Smooth muscle cell (in vitro differentiated cells): ENCODE results near the gene GLTPD2. TPM values are rescaled to one million over a fixed set of nuclear protein-coding genes. Genes with fewer than 3 reads are reported as not detected.
A peak's percentile ranks its signal among the peaks of the same experiment; 100 is the strongest.

ENCODE experiments used
- DNase-seq: peaks from one replicate; lab custom pipeline; 2025; ENCODE audit not compliant: unreplicated experiment; lab: John Stamatoyannopoulos, UW
- H2AFZ ChIP-seq: fragments of 200-600 bp; sonication (generic); 2 replicates; pipeline ENCODE4 v1.6.0; 2016; ENCODE audit warnings: antibody characterized with exemption, low read depth, mild to moderate bottlenecking
- H3F3A ChIP-seq: fragments of 200-600 bp; sonication (generic); 2 replicates; pipeline ENCODE4 v1.6.0; 2017; ENCODE audit warnings: antibody characterized with exemption, low read depth
- H3K27ac ChIP-seq: fragments of 200-600 bp; sonication (generic); 2 replicates; pipeline ENCODE4 v1.5.1; 2016; ENCODE audit warnings: low read depth, mild to moderate bottlenecking
- H3K27me3 ChIP-seq: fragments of 200-600 bp; sonication (generic); 2 replicates; pipeline ENCODE4 v1.6.1; 2016; ENCODE audit warnings: low read depth, mild to moderate bottlenecking
- H3K36me3 ChIP-seq: fragments of 200-600 bp; sonication (generic); 2 replicates; pipeline ENCODE4 v1.5.1; 2016; ENCODE audit warnings: low read depth
- H3K4me1 ChIP-seq: fragments of 200-600 bp; sonication (generic); 2 replicates; pipeline ENCODE4 v1.5.1; 2016; ENCODE audit warnings: low read depth
- H3K4me2 ChIP-seq: fragments of 200-600 bp; sonication (generic); 2 replicates; pipeline ENCODE4 v1.6.0; 2016; ENCODE audit warnings: mild to moderate bottlenecking
- H3K4me3 ChIP-seq: fragments of 200-600 bp; sonication (generic); 2 replicates; pipeline ENCODE4 v1.5.1; 2016; ENCODE audit warnings: mild to moderate bottlenecking
- H3K79me2 ChIP-seq: fragments of 200-600 bp; sonication (generic); 2 replicates; pipeline ENCODE4 v1.6.0; 2016; ENCODE audit warnings: low read depth, mild to moderate bottlenecking
- H3K9ac ChIP-seq: fragments of 200-600 bp; sonication (generic); 2 replicates; pipeline ENCODE4 v1.6.0; 2016; ENCODE audit warnings: low read depth
- H3K9me3 ChIP-seq: fragments of 200-600 bp; sonication (generic); replicated peaks from 2 replicates; pipeline ENCODE4 v1.5.1; 2016; ENCODE audit warnings: low read depth
- H4K20me1 ChIP-seq: fragments of 200-600 bp; sonication (generic); 2 replicates; pipeline ENCODE4 v1.6.0; 2016; ENCODE audit warnings: low read depth
- CTCF ChIP-seq: fragments of 200-600 bp; sonication (generic); IDR thresholded peaks from 2 replicates; pipeline ENCODE4 v1.5.1; 2017; ENCODE audit warnings: borderline replicate concordance, mild to moderate bottlenecking, antibody characterized with exemption; ENCODE audit not compliant: insufficient read depth, poor library complexity, severe bottlenecking
- WGBS: methylation state at CpG from one replicate; pipeline ENCODE4 v1.1.7; 2016; ENCODE audit warnings: low lambda C conversion rate; 5-methylcytosine and 5-hydroxymethylcytosine counted together
- polyA plus RNA-seq: library from polyadenylated mRNA; unstranded; fragments of >200 nt; fragmentation: Nextera tagmentation; extraction: Ambion mirVana; gene quantifications from 2 replicates; pipeline ENCODE4 v1.2.1, GENCODE V29; 2016
- total RNA-seq: library from RNA; depleted of rRNA; stranded (reverse); fragments of >200 nt; gene quantifications from 2 replicates; pipeline ENCODE4 v1.2.3, GENCODE V29; 2014

The GLTPD2 gene
- total and polyA plus RNA-seq, 2 experiments from 2014 or later = 0.89 TPM; not detected in 1

DNA sequence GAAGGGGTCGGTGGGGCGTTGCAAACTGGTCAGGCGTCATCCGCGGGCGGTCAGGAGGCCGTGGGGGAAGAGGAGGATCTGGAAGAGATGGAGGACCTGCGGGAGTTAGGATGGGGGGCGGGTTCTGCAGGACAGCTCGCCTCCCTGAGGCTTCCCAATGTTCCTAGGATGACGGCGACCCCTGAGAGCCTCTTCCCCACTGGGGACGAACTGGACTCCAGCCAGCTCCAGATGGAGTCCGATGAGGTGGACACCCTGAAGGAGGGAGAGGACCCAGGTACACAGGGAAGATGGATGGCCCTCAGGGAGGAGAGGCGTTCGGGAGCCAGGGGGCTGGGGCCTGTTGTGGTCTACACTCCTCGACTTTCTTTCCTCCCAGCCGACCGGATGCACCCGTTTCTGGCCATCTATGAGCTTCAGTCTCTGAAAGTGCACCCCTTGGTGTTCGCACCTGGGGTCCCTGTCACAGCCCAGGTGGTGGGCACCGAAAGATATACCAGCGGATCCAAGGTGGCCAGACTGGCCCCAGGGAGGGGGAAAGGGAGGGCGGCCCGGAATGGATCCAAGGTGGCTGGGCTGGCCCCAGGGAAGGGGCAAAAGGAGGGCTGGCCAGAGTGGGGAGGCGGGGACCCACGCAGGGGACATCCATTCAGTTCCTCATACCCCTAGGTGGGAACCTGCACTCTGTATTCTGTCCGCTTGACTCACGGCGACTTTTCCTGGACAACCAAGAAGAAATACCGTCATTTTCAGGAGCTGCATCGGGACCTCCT lies 19.0 kb downstream of the GLTPD2 start:
- DNase-seq = no peak
- H3F3A ChIP-seq = no peaks in the 10 kb centered on the region
- peaks cover 10% of the 10 kb centered on the region for H3K4me1 ChIP-seq
- 53% methylated on average over 25 of the region's 32 CpGs for WGBS
- peak overlapping the region; percentile 92 for H3K4me3 ChIP-seq
- no peaks in the 10 kb centered on the region for H3K27me3 ChIP-seq
- H4K20me1 ChIP-seq = no peaks in the 10 kb centered on the region
- peak overlapping the region; percentile 85 for H2AFZ ChIP-seq
- no peaks in the 10 kb centered on the region for H3K79me2 ChIP-seq
- H3K36me3 ChIP-seq = no peaks in the 10 kb centered on the region
- H3K27ac ChIP-seq = no peak overlapping the region
- H3K9ac ChIP-seq = peak overlapping the region; percentile 89
- H3K9me3 ChIP-seq = no peaks in the 10 kb centered on the region
- peak overlapping the region; percentile 86 for H3K4me2 ChIP-seq
- TF ChIP-seq CTCF = no peak

GRCh38 chr17:4808378-4808767 lies 19.6 kb downstream of the GLTPD2 start:
- Histone ChIP-seq H3K4me2 (no peak overlapping the region), H3K27me3 (no peaks in the 10 kb centered on the region)

GRCh38 chr17:4810696-4811290 lies 22.0 kb downstream of the GLTPD2 start:
- 98% methylated on average over 13 of the region's 13 CpGs for WGBS
- H3K4me2 ChIP-seq = no peak overlapping the region
- TF ChIP-seq CTCF = no peak
- DNase-seq = no peak
- H3K4me1 ChIP-seq = peaks cover 10% of the 10 kb centered on the region
- H3K36me3 ChIP-seq = no peaks in the 10 kb centered on the region
- H3K79me2 ChIP-seq = no peaks in the 10 kb centered on the region
- H2AFZ ChIP-seq = no peak overlapping the region
- H3K9me3 ChIP-seq = no peaks in the 10 kb centered on the region
- no peak overlapping the region for H3K9ac ChIP-seq
- no peaks in the 10 kb centered on the region for H4K20me1 ChIP-seq
- no peaks in the 10 kb centered on the region for H3F3A ChIP-seq
- no peak overlapping the region for H3K4me3 ChIP-seq
- H3K27ac ChIP-seq = no peak overlapping the region
- H3K27me3 ChIP-seq = no peaks in the 10 kb centered on the region

More at GRCh38 chr17:4808378-4808767, 19.6 kb downstream of the GLTPD2 start:
- Histone ChIP-seq H3K4me1 (peaks cover 10% of the 10 kb centered on the region), H3K9ac (no peak overlapping the region), H3K4me3 (no peak overlapping the region), H3K36me3 (no peaks in the 10 kb centered on the region), H3K9me3 (no peaks in the 10 kb centered on the region), H3F3A (no peaks in the 10 kb centered on the region), H3K27ac (no peak overlapping the region), H4K20me1 (no peaks in the 10 kb centered on the region), H2AFZ (no peak overlapping the region), H3K79me2 (no peaks in the 10 kb centered on the region)
- DNase-seq = no peak
- WGBS = 92% methylated on average over 6 of the region's 6 CpGs
- no peak for TF ChIP-seq CTCF
